ENCODE measurements around the gene KCNC1.

KCNC1 gene

DNA sequence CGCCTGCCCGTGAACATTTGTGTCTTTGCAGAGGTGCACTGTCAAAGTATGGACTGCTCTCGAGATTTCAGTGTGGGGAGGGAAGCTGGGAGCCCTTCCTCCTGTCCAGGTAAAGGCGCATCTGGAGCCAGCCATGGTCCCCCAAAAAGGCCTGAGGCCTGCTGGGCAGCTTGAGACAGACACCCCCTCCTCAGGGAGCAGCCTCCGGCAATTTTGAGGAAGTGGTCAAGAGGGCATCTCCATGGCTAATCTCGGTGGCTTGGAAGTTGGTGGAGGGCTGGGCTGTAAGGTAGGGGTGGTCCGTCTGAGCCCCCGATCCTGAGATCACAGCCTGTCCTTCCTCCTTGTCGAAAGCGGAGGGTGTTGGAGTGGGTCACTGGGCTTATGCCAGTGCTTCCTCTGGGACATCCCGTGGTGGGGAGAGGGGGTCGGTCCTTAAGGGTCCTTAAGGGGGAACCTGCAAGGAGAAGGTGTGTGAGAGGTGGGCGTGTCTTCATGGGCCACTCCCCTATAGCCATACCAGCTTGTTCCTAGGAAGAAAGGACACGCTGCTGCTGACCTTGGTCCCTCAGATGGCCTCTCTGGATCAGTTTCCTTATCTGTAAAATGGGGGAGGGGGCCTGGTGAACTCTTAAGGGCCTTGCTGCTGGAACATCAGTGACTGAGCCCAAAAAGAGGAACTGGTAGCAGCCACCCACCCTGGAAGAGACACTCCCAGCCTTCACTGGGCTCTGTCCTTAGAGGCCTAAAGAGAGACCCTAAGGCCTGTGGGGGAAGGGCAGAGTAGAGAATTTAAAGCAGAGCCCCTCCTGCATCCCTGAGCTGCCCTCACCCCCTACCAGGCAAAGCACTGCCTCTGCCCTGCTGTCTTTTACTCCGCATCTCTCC is 2.6 kb downstream of the KCNC1 start:
- DNase-seq (ENCODE audit: low read depth in 1 of 2, low spot score in 1 of 2): no peak

DNA sequence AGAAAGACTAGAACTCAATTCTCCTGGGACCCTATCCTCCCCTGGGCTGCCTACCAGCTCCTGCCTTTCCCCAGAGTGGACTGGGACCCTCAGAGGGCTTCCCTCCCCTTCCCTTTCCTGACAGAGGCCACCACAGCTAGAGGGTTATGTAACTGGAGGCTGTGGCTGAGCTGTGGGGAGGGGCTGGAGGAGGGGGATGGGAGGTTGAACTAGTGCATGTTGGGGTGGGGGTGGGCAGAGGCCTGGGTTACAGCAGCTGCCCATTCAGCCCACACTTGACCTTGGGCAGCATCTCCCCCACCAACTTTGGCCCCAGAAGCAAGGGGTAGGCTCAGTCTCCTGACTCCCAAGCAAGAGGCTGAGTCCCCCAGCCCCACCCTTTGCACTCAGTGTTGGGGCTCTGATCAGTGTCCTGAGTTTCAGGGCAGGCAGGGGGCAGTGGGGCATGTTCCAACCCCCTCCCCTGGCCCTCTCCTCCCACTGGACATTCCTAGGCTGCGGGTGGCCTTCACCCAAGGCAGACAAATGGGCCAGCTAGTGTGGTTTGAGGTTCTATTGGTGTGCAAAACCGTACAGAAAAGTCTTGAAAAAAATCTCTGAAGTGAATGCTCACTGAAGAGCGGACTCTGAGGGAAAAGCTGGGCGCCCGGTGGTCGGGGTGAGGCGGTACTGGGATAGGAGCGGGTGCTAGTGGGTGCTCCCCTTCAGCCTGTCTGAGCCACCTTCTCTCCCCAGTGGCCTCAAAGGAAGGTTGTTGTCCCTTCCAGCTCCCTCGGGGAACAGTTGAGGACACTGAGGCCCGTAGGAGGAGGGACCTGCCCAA is 3.8 kb downstream of the KCNC1 start:
- DNase-seq (ENCODE audit: low read depth in 1 of 2, low spot score in 1 of 2): no peak

DNA sequence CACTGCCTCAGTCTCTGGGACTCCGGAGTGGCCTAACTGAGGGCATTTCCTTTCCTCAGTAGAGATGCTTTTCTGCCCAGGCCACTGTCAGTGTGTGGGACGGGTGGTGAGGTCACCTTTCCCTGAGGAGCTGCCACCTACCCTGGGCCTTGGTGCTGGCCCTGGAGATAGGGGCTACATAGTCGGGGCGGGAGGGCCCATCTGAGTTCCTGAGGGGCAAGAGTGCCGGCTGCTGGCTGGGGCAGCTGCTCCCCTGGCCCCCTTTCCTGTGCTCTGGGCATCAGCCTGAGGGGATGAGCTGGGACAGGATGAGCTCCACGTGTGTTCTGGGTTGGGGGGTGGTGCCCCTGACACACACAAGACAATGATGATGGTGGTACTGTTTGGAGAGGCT is 5.4 kb downstream of the KCNC1 start:
- DNase-seq (ENCODE audit: low read depth in 1 of 2, low spot score in 1 of 2): no peak

DNA sequence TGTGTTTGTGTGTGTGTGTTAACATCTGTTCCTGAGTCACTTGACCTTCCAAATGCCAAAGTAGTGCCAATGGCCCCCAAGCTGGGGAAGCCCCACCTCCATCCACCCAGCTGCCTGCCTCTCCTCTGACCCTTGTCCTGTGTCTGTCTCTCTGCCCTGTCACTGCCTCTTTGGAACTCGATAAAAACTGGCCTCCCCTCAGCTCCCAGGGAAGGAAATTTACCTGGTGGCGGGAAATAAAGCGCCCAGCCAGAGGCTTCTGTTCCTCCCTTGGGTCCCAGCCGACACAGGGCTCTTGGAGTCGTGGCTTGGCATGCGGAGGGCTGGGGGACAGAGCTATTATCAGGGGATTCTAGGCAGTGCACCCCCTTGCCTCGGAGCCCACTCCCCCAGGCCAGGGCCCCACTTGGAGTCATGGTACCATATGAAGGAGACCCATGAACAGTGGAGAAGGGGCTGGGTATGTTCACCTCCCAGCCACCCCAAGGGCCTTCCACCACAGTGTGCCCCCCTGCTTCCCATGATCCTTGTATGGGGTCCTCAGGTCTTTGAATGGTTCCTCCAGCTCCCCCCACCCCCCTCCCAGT is 6.2 kb downstream of the KCNC1 start:
- no peak for DNase-seq (ENCODE audit: low read depth in 1 of 2, low spot score in 1 of 2)

DNA sequence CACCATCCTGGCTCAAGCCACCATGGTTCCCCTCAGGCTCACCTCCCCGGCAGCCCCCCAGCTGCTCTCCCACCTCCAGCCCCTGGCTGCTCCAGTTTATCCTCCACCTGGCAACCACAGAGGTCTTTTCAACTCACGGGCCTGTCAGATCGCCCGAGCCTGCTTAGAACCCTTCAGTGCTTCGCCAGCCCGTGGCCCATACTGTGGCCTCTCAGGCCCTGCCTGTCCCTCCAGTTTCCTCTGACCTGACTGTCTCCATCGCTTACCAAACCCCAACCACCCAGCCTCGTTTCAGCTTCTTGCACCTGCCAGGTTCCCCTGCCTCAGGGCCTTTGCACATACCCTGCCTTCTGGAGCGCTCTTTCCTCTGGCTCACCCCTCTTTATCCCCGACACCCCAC is 6.9 kb downstream of the KCNC1 start:
- DNase-seq (ENCODE audit: low read depth in 1 of 2, low spot score in 1 of 2): no peak

DNA sequence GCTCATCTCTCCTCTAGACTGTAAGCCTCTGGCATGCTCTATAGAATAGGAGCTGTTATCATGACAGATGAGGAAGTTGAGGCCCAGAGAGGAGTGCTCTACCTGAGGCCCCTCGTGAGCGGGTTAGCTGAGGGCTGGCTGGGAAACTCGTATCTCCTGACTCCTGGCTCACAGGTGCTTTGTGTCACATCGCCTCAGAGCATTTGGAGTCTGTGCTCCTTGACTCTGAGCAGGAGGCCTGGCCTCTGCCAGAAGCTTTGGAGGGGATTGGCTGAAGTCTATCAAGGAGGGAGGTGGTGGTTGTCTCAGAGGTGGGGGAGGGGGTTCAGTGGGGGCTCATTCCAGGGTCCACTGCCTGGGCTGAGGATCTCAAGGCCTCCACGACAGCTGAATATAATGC is 7.4 kb downstream of the KCNC1 start:
- DNase-seq (ENCODE audit: low read depth in 1 of 2, low spot score in 1 of 2): no peak

DNA sequence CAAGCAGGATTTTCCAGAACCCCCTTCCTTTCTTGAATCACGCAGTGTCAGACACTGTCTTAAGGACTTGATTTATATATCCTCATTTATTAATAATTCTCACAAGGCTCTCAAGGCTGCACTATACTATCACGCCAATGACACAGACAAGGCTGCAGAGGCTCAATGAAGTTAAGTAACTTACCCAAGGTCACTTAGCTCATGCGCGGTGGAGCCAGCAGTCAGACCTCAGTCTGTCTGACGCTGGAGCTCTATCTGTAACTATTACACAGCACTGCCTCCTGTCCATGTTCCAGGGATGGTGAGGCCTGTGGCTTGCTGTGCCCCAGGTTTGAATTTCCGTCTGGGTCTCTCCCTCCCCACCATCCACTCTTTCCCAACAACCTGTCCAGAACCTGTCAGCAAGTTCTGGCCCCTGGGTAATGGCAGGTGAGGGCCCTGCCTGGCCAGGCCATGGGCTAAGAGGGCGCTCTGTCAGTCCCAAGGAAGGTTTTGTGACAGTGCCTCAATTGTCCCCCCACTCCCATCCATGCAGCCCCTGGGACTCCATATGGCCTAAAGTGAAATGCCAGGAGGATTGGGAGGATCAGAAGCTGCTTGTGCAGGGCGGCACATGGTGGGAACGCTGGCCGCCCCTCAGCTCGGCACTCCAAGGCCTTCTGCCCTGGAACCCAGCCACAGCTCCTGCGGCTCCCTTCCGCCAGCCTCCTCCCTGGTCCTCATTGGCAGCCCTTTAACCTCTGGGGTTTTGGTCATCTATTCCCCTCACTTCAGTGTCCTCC is 8.6 kb downstream of the KCNC1 start:
- no peak for DNase-seq (ENCODE audit: low read depth in 1 of 2, low spot score in 1 of 2)

DNA sequence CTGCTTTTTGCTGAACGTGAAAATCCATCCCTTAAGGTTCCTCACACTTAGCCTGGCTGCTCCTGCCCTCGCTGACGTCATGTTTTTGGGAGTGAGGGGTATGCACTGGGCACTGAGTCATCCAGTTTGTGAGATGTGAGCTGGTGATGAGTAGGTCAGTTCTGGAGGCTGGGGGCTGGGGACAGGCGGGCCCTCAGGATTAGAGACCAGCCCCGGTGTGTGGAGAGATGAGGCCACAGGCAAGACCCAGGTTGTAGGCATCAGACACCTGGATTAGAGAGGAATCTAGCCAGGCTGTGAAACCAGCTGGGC is 9.2 kb downstream of the KCNC1 start:
- no peak for DNase-seq (ENCODE audit: low read depth in 1 of 2, low spot score in 1 of 2)

DNA sequence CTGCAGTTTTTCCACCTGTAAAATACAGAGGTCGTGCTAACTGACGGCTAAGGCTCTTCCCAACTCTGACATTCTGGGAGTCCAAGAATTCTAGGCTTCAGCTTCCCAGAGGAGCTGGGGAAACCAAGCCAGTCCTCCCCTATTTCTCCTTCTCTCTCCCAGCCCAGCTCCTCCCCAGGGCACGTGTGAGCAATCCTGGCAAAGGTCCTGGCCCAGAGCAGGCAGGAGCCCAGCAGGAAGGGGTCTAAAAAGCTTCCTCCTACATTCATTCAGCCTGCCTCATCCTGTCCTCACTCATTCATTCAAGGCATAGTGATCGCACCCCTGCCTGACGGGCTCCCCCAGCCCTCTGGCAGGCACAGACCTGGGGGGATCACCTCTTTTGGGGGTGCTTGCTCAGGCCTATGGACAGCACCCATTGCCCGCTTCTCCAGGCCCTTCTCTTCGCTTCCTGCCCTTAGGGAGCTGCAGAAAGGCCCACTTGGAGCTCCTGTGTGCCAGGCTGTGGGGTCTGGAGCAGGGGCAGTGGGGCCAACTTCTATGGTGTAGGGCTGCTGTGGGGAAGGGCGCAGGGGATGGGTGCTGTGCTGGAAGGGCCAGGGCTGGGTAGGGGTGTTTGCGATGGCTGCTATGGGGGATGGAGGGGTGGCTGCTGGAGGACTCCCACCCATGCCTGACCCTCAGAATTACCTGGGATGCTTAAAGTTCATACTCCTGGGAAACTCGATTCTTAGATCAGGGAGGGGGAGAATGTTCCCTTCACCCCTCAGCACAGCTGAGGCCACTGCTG is 9.8 kb downstream of the KCNC1 start:
- DNase-seq (ENCODE audit: low read depth in 1 of 2, low spot score in 1 of 2): no peak

DNA sequence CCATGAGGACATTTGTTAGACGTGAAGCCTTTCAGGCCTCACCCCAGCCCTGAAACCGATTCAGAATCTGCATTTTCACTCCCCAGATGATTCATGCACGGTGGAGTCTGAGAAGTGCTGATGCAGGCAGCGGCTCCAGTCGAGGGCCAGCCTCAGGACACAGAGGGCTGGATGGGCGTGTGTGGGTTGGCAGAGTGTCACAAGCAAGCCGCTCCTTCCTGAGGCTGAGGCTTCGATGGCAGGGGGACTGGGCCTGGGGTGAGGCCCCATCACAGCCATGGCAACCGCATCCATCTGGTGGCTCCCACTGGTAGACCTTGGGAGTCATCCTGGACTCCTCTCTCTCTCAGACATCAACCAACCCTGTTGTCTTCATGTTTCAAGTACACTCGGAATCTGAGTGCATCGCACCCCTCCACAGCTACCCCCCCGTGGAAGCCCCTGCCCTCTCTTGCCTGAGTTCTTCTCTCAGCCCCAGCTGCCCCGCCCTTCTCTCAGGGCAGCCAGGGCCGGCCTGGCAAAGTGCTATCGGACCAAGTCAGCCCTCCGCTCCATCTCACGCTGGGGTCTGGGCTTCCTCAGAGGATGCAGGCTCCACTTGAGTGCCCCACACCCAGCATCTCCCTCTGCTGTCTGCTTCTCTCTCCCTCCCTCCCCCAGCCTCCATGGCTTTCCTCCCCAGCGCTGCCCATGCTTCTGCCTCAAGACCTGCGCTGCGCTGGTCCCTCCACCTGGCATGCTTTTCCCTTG is 10.6 kb downstream of the KCNC1 start:
- no peak for DNase-seq (ENCODE audit: low read depth in 1 of 2, low spot score in 1 of 2)

DNA sequence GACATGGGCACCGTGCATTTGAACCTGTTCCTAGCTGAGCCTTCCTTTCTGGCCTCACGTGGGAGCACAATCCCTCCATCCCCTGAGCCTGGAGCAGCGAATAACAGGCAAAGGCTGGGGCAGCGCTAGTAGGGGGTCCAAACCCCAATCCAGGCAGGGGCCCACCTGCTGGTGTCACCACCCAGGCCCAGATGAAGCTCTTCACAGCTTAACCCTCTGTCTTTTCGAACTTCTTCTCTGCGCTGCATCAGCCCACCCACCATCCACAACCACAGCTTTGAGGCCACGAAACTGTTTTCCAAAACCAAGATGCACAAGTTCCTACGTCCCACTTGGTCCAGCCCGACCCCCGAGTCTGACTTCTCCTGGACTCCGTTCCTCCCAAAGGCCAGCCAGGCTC is 11.5 kb downstream of the KCNC1 start:
- no peak for DNase-seq (ENCODE audit: low read depth in 1 of 2, low spot score in 1 of 2)

DNA sequence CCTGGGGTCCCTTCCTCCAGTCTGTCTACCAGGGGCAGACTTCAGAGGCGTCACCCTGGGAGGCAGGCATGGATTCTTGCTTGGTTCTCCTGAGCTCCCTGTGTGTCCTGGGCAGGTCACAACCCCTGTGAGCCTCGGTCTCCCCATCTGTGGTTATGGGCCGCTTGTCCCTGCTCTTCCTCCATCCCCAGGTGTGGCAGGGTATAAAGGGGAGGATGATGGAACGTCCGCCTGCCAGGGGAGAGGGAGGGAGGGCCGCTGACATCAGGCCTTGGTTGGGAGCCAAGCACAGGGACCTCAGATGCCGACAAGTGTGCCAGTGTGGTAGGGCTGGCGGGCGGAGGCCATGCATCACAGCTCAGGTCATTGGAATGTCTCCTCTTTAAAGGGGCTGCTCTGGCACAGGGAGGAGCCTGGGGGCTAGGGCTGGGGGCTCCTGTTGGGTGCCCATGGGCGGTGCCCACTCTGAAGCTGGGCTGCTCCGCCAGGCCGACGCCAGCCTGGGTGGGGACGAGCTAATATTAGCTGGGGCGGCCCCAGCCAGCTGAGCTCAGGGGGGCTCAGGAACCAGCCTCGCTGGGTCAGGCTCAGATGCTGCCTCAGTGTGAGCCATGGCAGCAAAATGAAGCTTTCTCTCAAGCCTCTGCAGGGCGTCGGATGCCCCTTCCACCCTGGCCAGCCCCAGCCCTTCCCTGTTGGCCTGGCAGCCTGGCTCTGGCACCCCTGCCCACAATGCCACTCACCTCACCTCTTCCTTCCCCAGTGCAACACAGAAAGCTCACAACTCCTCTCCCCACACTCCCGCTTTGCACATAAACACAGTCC is 12.8 kb downstream of the KCNC1 start:
- DNase-seq (ENCODE audit: low read depth in 1 of 2, low spot score in 1 of 2): no peak

DNA sequence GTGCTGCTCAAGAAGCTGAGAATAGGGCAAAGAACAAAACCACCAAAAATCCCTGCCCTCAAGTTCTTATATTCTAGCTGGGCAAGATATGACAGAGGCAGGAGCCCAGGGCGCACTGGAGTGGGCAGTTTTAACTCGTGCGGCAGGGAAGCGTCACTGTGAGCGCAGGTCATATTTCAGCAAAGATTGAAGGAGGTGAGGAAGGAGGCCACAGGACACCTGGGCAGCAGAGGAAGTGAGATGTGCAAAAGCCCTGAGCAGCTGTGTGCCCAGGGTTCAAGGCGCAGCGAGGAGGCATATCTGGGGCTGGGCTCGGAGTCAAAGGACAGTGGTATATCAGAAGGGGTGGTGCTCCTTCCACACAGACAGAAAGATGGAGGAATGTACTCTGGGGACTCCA is 13.5 kb downstream of the KCNC1 start:
- no peak for DNase-seq (ENCODE audit: low read depth in 1 of 2, low spot score in 1 of 2)

DNA sequence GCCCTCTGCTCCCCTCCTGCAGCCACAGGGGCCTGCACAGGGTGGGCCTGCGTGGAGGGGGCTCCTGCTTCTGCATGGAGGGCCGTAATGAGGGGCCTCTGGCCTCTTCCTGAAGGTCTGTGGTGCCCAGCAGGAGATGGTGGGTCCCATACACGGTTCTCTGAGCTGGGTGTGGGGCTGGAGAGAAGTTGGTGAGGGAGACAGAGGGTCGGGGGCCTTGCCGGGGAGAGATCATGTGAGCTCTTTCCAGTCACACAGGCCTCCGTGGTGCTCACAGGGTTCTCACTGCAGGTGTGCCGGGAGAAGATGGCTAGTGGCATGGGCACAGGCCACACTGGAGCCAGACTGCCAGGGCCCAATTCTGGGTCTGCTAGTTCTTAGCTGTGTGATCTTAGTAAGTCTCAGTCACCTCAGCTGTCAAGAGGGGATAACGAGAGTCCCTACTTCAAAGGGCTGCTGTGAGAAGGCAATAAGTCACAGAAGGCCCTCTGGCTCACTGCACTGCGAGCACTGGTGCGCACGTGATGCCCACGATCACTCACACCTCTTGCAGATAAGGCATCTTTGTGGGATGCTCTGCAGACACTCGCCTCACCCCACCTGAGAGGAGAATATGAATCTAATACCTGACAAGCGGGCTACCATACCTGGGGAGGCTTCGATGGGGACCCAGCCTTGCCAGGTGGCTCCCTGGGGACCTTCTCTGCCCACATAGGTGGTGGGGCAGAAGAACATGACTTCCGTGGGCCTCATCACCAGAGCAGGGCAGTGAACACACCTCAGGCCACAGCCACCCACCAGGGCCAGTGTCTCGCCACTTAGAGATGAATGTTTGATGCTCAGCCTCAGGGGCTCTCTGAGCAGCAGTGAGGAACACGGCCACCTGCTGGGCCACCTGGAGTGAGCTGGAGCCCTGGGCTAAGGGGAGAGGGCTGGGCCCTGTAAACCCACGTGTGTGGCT is 14.5 kb downstream of the KCNC1 start:
- no peak for DNase-seq (ENCODE audit: low read depth in 1 of 2, low spot score in 1 of 2)

DNA sequence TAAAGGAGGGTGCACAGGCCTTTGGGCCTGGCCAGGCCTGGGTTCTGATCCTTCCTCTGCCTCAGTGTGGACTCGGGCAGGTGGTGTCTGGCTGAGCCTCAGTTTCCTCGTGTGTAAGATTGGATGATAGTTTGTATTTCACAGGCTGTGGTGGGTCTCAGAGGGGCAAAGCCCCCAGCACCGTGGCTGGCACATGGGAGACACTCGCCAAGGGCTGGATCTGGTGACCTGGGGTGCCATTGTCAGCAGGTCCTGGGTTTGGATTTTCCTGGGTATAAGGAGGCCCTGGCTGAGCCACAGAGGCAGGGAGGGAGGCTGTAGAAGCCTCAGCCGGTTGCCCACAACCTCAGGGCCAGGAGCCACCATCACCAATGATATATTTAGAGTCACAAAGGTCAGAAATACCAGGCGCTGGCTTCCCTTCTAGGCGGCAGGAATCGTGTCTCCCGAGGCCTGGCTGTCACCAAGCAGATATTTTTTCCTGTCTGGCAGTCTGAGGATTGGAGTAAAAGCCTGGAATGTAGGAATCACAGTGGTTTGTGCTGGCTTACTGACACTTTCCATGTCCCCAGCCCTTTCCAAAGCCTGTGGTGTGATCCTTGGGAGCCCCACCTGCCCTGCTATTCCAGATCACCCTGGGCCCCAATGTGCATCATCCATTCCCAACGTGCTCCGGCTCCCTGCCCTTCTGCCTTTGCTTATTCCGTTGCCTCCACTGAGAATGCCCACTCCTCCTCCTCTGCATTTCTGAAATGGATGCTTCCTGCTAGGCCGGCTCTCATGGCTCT is 15.6 kb downstream of the KCNC1 start:
- DNase-seq (ENCODE audit: low read depth in 1 of 2, low spot score in 1 of 2): no peak

DNA sequence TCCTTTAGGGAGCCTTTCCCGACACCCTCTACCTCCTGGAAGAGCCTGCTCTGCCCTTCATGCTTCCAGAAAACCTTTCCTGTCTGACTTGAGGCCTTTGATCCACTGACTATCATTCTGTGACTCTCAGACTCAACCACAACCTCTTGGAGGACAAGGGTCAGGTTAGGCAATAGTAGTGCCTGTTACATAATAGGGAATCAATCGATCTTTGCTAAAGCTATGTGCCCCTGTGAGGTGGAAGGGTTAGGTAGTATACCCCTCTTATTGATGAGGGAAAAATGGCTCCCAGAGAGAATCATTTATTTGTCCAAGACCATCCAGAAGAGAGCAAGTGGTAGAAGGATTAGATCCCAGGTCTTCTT is 16.2 kb downstream of the KCNC1 start:
- DNase-seq (ENCODE audit: low read depth in 1 of 2, low spot score in 1 of 2): no peak

DNA sequence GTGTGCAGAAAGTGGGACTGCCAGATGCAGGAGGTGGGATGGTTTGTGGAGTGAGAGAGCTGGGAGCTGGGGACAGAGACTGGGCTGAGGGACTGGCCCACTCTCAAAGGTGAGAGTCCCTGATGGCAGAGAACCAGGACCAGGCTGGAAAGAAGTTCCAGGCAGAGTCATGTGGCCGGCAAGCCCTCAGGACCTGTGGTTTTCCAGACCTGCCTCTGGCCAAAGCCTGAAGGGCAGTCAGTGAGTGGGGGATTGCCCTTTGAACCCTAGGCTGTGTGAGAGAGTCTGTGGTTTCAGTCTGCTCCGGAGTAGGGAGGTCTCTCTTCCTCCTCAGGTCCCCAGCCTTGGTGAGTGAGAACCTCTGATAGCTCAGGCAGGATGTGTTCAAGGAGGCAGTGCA is 17.0 kb downstream of the KCNC1 start:
- DNase-seq (ENCODE audit: low read depth in 1 of 2, low spot score in 1 of 2): no peak

Measured in stimulated activated CD4-positive, alpha-beta T cell treated with anti-CD3 and anti-CD28 coated beads, Interleukin-15, amount 100 ng/mL, for 1 hour (primary cell).